Measurements from ENCODE around the gene C1orf159. TPM values are rescaled to one million over a fixed set of nuclear protein-coding genes. Genes with fewer than 3 reads are reported as not detected.

C1orf159 gene
- total RNA-seq, 1 experiment from 2014 or later: 32.4 TPM

DNA sequence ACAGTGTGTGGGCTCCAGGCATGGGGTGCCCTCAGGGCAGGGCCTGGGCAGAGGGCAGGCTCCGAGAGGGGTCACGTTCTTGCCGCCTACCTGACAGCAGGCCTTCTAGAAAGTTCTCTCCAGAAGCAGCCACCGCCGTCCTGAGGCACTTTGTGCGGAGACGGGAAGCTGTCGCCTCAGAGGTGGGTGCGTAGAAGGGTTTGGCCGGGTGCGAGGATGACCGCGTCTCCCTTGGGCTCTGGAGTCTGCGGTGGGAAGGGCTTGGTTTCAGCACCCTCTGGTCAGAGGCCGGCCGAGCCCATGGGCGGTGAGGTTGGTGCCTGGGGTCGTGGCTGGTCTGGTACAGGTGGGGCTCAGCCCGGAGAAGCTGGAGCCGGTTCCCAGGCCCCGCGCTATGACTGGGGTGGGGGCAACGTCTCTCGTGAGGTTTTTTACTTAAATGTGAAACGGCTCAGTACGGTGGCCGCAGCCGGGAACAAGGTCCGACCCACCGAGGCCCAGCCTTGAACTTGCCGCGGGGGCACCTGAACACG, 47.7 kb upstream of the C1orf159 start:
- H3K4me3 Mint-ChIP-seq (ENCODE audit: low read depth, unreplicated experiment): peak overlapping the region; percentile 96
- BruUV-seq (replicated peaks): no TSS peak

GRCh38 chr1:1162597-1163537, 47.0 kb upstream of the C1orf159 start:
- BruUV-seq (replicated peaks): no TSS peak
- CTCF ChIA-PET: interaction anchor here (0.6 to 1.9 kb wide), 4 partner anchors 40 to 129 kb away, joined by 3 to 8 read pairs (median 6); partner anchors contain the start of gene RNF223
- DNase-seq: peak; percentile 94
- H3K4me3 Mint-ChIP-seq (ENCODE audit: low read depth, unreplicated experiment): peak overlapping the region; percentile 96
- peaks cover 62% of the 10 kb centered on the region for H3K36me3 Mint-ChIP-seq (ENCODE audit: insufficient read depth, unreplicated experiment)
- intact Hi-C loops (cut with micrococcal nuclease; ENCODE audit: unreplicated experiment): loop anchor here (2.0 to 10.0 kb wide), 2 partner anchors 40 to 72 kb away; partner anchors contain the start of genes B3GALT6 and SDF4
- H3K27ac Mint-ChIP-seq (ENCODE audit: unreplicated experiment): peak overlapping the region; percentile 92
- no peak for TF ChIP-seq CTCF (IDR thresholded peaks at IDR 0.05; ENCODE audit: unreplicated experiment)
- no peaks in the 10 kb centered on the region for H3K9me3 Mint-ChIP-seq (ENCODE audit: low read depth, unreplicated experiment)
- peaks cover 9% of the 10 kb centered on the region for H3K4me1 Mint-ChIP-seq (ENCODE audit: low read depth, unreplicated experiment)
- no peaks in the 10 kb centered on the region for H3K27me3 Mint-ChIP-seq (ENCODE audit: unreplicated experiment)

More for the DNA sequence above, 47.7 kb upstream of the C1orf159 start:
- intact Hi-C loops (cut with micrococcal nuclease; ENCODE audit: unreplicated experiment): loop anchor here (2.0 to 10.0 kb wide), 2 partner anchors 41 to 71 kb away; partner anchors contain the start of genes B3GALT6 and SDF4
- no peak for TF ChIP-seq CTCF (IDR thresholded peaks at IDR 0.05; ENCODE audit: unreplicated experiment)
- peak overlapping the region; percentile 92 for H3K27ac Mint-ChIP-seq (ENCODE audit: unreplicated experiment)
- H3K36me3 Mint-ChIP-seq (ENCODE audit: insufficient read depth, unreplicated experiment): peaks cover 64% of the 10 kb centered on the region
- CTCF ChIA-PET: interaction anchor here (1.4 to 1.9 kb wide), 2 partner anchors 41 to 100 kb away, joined by 7 to 8 read pairs; no protein-coding TSS in a partner anchor
- DNase-seq: no peak
- H3K9me3 Mint-ChIP-seq (ENCODE audit: low read depth, unreplicated experiment): no peaks in the 10 kb centered on the region
- H3K4me1 Mint-ChIP-seq (ENCODE audit: low read depth, unreplicated experiment): peaks cover 9% of the 10 kb centered on the region
- H3K27me3 Mint-ChIP-seq (ENCODE audit: unreplicated experiment): no peaks in the 10 kb centered on the region

DNA sequence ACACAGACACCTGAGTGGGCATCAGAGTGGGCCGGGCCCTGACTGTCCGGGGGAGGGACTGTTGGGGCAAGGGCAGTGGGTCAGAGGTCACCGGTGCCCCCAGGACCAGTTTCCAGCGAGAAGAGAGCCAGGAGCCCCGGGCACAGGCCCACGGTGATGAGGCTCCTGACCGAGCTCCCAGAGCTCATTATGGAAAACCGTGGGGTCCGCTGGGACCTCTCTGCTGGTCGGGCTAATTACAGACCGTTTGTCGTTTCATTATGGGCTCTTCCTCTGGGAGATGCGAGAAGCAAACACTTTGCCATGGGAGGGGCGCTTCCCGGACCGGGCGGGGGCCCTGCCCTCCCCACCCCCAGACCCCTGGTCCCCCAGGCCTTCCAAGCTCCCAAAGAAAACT, 45.8 kb upstream of the C1orf159 start:
- no peak for DNase-seq
- peaks cover 55% of the 10 kb centered on the region for H3K36me3 Mint-ChIP-seq (ENCODE audit: insufficient read depth, unreplicated experiment)
- intact Hi-C loops (cut with micrococcal nuclease; ENCODE audit: unreplicated experiment): loop anchor here (2.0 to 10.0 kb wide), 2 partner anchors 39 to 73 kb away; partner anchors contain the start of genes B3GALT6 and SDF4
- no peak overlapping the region for H3K27ac Mint-ChIP-seq (ENCODE audit: unreplicated experiment)
- no peak for TF ChIP-seq CTCF (IDR thresholded peaks at IDR 0.05; ENCODE audit: unreplicated experiment)
- no peaks in the 10 kb centered on the region for H3K27me3 Mint-ChIP-seq (ENCODE audit: unreplicated experiment)
- H3K9me3 Mint-ChIP-seq (ENCODE audit: low read depth, unreplicated experiment): no peaks in the 10 kb centered on the region
- CTCF ChIA-PET: no interaction called here
- peak overlapping the region; percentile 96 for H3K4me3 Mint-ChIP-seq (ENCODE audit: low read depth, unreplicated experiment)
- peaks cover 9% of the 10 kb centered on the region for H3K4me1 Mint-ChIP-seq (ENCODE audit: low read depth, unreplicated experiment)
- no TSS peak for BruUV-seq (replicated peaks)

- no peak for DNase-seq
- no peak for TF ChIP-seq CTCF (IDR thresholded peaks at IDR 0.05; ENCODE audit: unreplicated experiment)
- intact Hi-C loops (cut with micrococcal nuclease; ENCODE audit: unreplicated experiment): loop anchor here (10.0 kb wide), 1 partner anchor 74 kb away; the partner anchor contains the start of genes B3GALT6 and SDF4
- H3K4me1 Mint-ChIP-seq (ENCODE audit: low read depth, unreplicated experiment): peaks cover 9% of the 10 kb centered on the region
- CTCF ChIA-PET: no interaction called here
- H3K27ac Mint-ChIP-seq (ENCODE audit: unreplicated experiment): no peak overlapping the region
- H3K9me3 Mint-ChIP-seq (ENCODE audit: low read depth, unreplicated experiment): no peaks in the 10 kb centered on the region
- H3K27me3 Mint-ChIP-seq (ENCODE audit: unreplicated experiment): no peaks in the 10 kb centered on the region
- H3K4me3 Mint-ChIP-seq (ENCODE audit: low read depth, unreplicated experiment): no peak overlapping the region
- H3K36me3 Mint-ChIP-seq (ENCODE audit: insufficient read depth, unreplicated experiment): peaks cover 55% of the 10 kb centered on the region
- BruUV-seq (replicated peaks): no TSS peak
These were observed 45.3 kb upstream of the C1orf159 start for GRCh38 chr1:1161078-1161682.

Data from Calu3 (cell line).